ENCODE results near the gene PTPRT. TPM values are rescaled to one million over a fixed set of nuclear protein-coding genes. Genes with fewer than 3 reads are reported as not detected.

The PTPRT gene
- total RNA-seq, 1 donor from 2014 or later = not detected

- no peak for DNase-seq (ENCODE audit: low read depth in 2 of 2)
Measured at GRCh38 chr20:42080956-42081355, 1108.8 kb downstream of the PTPRT start.

GRCh38 chr20:42074944-42075343 lies 1114.8 kb downstream of the PTPRT start:
- no peak for DNase-seq (ENCODE audit: low read depth in 2 of 2)

GRCh38 chr20:42067596-42067995 lies 1122.1 kb downstream of the PTPRT start:
- DNase-seq (ENCODE audit: low read depth in 2 of 2) = no peak

GRCh38 chr20:42067174-42067573 lies 1122.5 kb downstream of the PTPRT start:
- no peak for DNase-seq (ENCODE audit: low read depth in 2 of 2)

- no peak for DNase-seq (ENCODE audit: low read depth in 2 of 2)
Measured at GRCh38 chr20:42063141-42063540, 1126.6 kb downstream of the PTPRT start.

GRCh38 chr20:42053350-42053749 lies 1136.4 kb downstream of the PTPRT start:
- DNase-seq (ENCODE audit: low read depth in 2 of 2) = no peak

GRCh38 chr20:42051921-42052320 lies 1137.8 kb downstream of the PTPRT start:
- DNase-seq (ENCODE audit: low read depth in 2 of 2) = no peak

GRCh38 chr20:42046371-42047085 lies 1143.2 kb downstream of the PTPRT start:
- DNase-seq (ENCODE audit: low read depth in 2 of 2) = no peak

- DNase-seq (ENCODE audit: low read depth in 2 of 2) = no peak
Measured at GRCh38 chr20:42043921-42044320, 1145.8 kb downstream of the PTPRT start.

- DNase-seq (ENCODE audit: low read depth in 2 of 2) = no peak
Measured at GRCh38 chr20:42041000-42041565, 1148.6 kb downstream of the PTPRT start.

GRCh38 chr20:42027746-42028268 lies 1161.9 kb downstream of the PTPRT start:
- no peak for DNase-seq (ENCODE audit: low read depth in 2 of 2)

GRCh38 chr20:42026599-42026998 lies 1163.1 kb downstream of the PTPRT start:
- no peak for DNase-seq (ENCODE audit: low read depth in 2 of 2)

GRCh38 chr20:42024653-42025052 lies 1165.1 kb downstream of the PTPRT start:
- DNase-seq (ENCODE audit: low read depth in 2 of 2) = no peak
